Coronary artery (tissue), 2 donors: ENCODE results near the gene CD200R1L.

Experiments
- DNase-seq: peaks from one replicate; pipeline ENCODE4 v3.0.0-alpha.2; 2017; ENCODE audit warnings: low spot score
- H3K27ac ChIP-seq, 2 donors: fragments of 200-600 bp; sonication (generic); one replicate each; pipeline ENCODE4 v1.5.1; 2016 to 2019
- H3K4me3 ChIP-seq: fragments of 200-600 bp; sonication (generic); 2 replicates; pipeline ENCODE4 v1.5.1; 2016; ENCODE audit warnings: mild to moderate bottlenecking, moderate library complexity
- CTCF ChIP-seq: fragments of 200-600 bp; sonication (generic); IDR thresholded peaks from one replicate; pipeline ENCODE4 v1.5.1; 2019; ENCODE audit warnings: antibody characterized with exemption

Gene CD200R1L

GRCh38 chr3:112805126-112805525 is 41.5 kb downstream of the CD200R1L start:
- no peak for DNase-seq
- TF ChIP-seq CTCF, result no peak
- Histone ChIP-seq H3K27ac (no peak overlapping the region), H3K4me3 (no peak overlapping the region)

- Histone ChIP-seq H3K4me3 (no peak overlapping the region), H3K27ac (no peak overlapping the region)
- DNase-seq, result no peak
- TF ChIP-seq CTCF, result no peak
Observed at GRCh38 chr3:112804021-112804420, 42.6 kb downstream of the CD200R1L start.

- DNase-seq, result no peak
- no peak overlapping the region for H3K4me3 ChIP-seq
- H3K27ac ChIP-seq, result no peak overlapping the region
- no peak for TF ChIP-seq CTCF
Observed at GRCh38 chr3:112803467-112803866, 43.2 kb downstream of the CD200R1L start.

GRCh38 chr3:112802338-112802737 is 44.3 kb downstream of the CD200R1L start:
- TF ChIP-seq CTCF, result no peak

GRCh38 chr3:112799946-112800345 is 46.7 kb downstream of the CD200R1L start:
- no peak for TF ChIP-seq CTCF
- H3K4me3 ChIP-seq, result no peak overlapping the region
- DNase-seq, result no peak
- no peak overlapping the region for H3K27ac ChIP-seq

More at GRCh38 chr3:112802338-112802737, 44.3 kb downstream of the CD200R1L start:
- no peak overlapping the region for H3K4me3 ChIP-seq
- H3K27ac ChIP-seq, result no peak overlapping the region
- DNase-seq, result no peak

- Histone ChIP-seq H3K4me3 (no peak overlapping the region), H3K27ac (peak overlapping the region in 1 of 2 donors; percentile 4)
- no peak for DNase-seq
- no peak for TF ChIP-seq CTCF
Observed at GRCh38 chr3:112794622-112795172, 52.0 kb downstream of the CD200R1L start.

GRCh38 chr3:112793326-112794081 is 53.2 kb downstream of the CD200R1L start:
- no peak for TF ChIP-seq CTCF
- Histone ChIP-seq H3K27ac (no peak overlapping the region), H3K4me3 (no peak overlapping the region)
- no peak for DNase-seq
